Left ventricle myocardium inferior (tissue), 1 donor: ENCODE data around the gene PLD4. TPM values are rescaled to one million over a fixed set of nuclear protein-coding genes. Genes with fewer than 3 reads are reported as not detected.

Experiments
- DNase-seq: peaks from one replicate; pipeline ENCODE4 v3.0.0-alpha.2; 2020
- H3K27ac ChIP-seq: fragments of 200-600 bp; replicated peaks from 2 replicates; pipeline ENCODE4 v1.8.0; 2021
- H3K27me3 ChIP-seq: fragments of 200-600 bp; 2 replicates; pipeline ENCODE4 v1.8.0; 2021; ENCODE audit warnings: low read depth
- H3K36me3 ChIP-seq: fragments of 200-600 bp; 2 replicates; pipeline ENCODE4 v1.8.0; 2021
- H3K4me1 ChIP-seq: fragments of 200-600 bp; 2 replicates; pipeline ENCODE4 v1.8.0; 2021
- H3K4me3 ChIP-seq: fragments of 200-600 bp; 2 replicates; pipeline ENCODE4 v1.8.0; 2021; ENCODE audit warnings: mild to moderate bottlenecking, moderate library complexity
- H3K9me3 ChIP-seq: fragments of 200-600 bp; replicated peaks from 2 replicates; pipeline ENCODE4 v1.8.0; 2021
- CTCF ChIP-seq: fragments of 200-600 bp; IDR thresholded peaks from 2 replicates; pipeline ENCODE4 v1.8.0; 2021; ENCODE audit warnings: antibody characterized with exemption, mild to moderate bottlenecking, borderline replicate concordance
- intact Hi-C: fragments of 100-400 bp; cut with micrococcal nuclease; formaldehyde crosslinking; loops from one replicate; pipeline ENCODE4 v1.11.0; 2022
- total RNA-seq: library from RNA; stranded (reverse); fragmentation: NEBNext Ultra II Directional; extraction: Animal tissue kit (Norgen Biotek cat#: 25700); gene quantifications from one replicate; pipeline ENCODE4 v1.2.1, GENCODE V29; 2021
- donor health status: DM: no; HTN: yes; CAD: no; lungs with severe emphysema.

PLD4 gene
- total RNA-seq, 1 donor from 2014 or later = 0.44 TPM

- intact Hi-C loops = loop anchor here (10.0 kb wide), 1 partner anchor 64 kb away; no protein-coding TSS in a partner anchor
- H3K4me1 ChIP-seq = peaks cover 75% of the 10 kb centered on the region
- no peak for TF ChIP-seq CTCF
- no peaks in the 10 kb centered on the region for H3K36me3 ChIP-seq
- peak overlapping the region; percentile 42 for H3K4me3 ChIP-seq
- DNase-seq = peak; percentile 64
- peaks cover 45% of the 10 kb centered on the region for H3K27me3 ChIP-seq
- H3K27ac ChIP-seq = peak overlapping the region; percentile 86
- no peaks in the 10 kb centered on the region for H3K9me3 ChIP-seq
These were observed 45.8 kb downstream of the PLD4 start for GRCh38 chr14:104970231-104971068.

GRCh38 chr14:104971447-104972240 is 47.0 kb downstream of the PLD4 start:
- DNase-seq = peak; percentile 8
- Histone ChIP-seq H3K27me3 (peaks cover 43% of the 10 kb centered on the region), H3K9me3 (no peaks in the 10 kb centered on the region), H3K36me3 (no peaks in the 10 kb centered on the region), H3K4me3 (no peak overlapping the region), H3K27ac (peak overlapping the region; percentile 86), H3K4me1 (peaks cover 86% of the 10 kb centered on the region)
- intact Hi-C loops = loop anchor here (10.0 kb wide), 1 partner anchor 63 kb away; no protein-coding TSS in a partner anchor
- TF ChIP-seq CTCF = no peak

- no peak overlapping the region for H3K4me3 ChIP-seq
- intact Hi-C loops = loop anchor here (10.0 kb wide), 1 partner anchor 62 kb away; no protein-coding TSS in a partner anchor
- peak; percentile 17 for DNase-seq
These were observed 47.8 kb downstream of the PLD4 start for GRCh38 chr14:104972301-104973134.

GRCh38 chr14:104973135-104973384 is 48.4 kb downstream of the PLD4 start:
- intact Hi-C loops = loop anchor here (10.0 kb wide), 1 partner anchor 62 kb away; no protein-coding TSS in a partner anchor
- H3K4me1 ChIP-seq = peaks cover 86% of the 10 kb centered on the region
- peaks cover 42% of the 10 kb centered on the region for H3K27me3 ChIP-seq
- peak; percentile 57 for DNase-seq
- no peaks in the 10 kb centered on the region for H3K36me3 ChIP-seq
- H3K9me3 ChIP-seq = no peaks in the 10 kb centered on the region
- no peak overlapping the region for H3K4me3 ChIP-seq
- H3K27ac ChIP-seq = peak overlapping the region; percentile 86
- TF ChIP-seq CTCF = no peak

More at GRCh38 chr14:104972301-104973134, 47.8 kb downstream of the PLD4 start:
- H3K9me3 ChIP-seq = no peaks in the 10 kb centered on the region
- H3K4me1 ChIP-seq = peaks cover 86% of the 10 kb centered on the region
- peak overlapping the region; percentile 86 for H3K27ac ChIP-seq
- TF ChIP-seq CTCF = no peak
- peaks cover 43% of the 10 kb centered on the region for H3K27me3 ChIP-seq
- H3K36me3 ChIP-seq = no peaks in the 10 kb centered on the region
